Progenitor cell of endocrine pancreas (in vitro differentiated cells): ENCODE measurements around the gene LMAN1L. TPM values are rescaled to one million over a fixed set of nuclear protein-coding genes. Genes with fewer than 3 reads are reported as not detected.

ENCODE experiments used
- DNase-seq: peaks from one replicate; pipeline ENCODE4 v3.0.0; 2021; ENCODE audit warnings: low spot score; ENCODE audit not compliant: unreplicated experiment
- H3K27ac Mint-ChIP-seq: 2 replicates; pipeline ENCODE4 v1.8.0; 2021; ENCODE audit warnings: mild to moderate bottlenecking, moderate library complexity, mixed read lengths
- H3K27me3 Mint-ChIP-seq: 2 replicates; pipeline ENCODE4 v1.8.0; 2021; ENCODE audit warnings: mixed read lengths
- H3K36me3 Mint-ChIP-seq: 2 replicates; pipeline ENCODE4 v1.8.0; 2022; ENCODE audit warnings: mixed read lengths; ENCODE audit not compliant: insufficient read depth
- H3K4me1 Mint-ChIP-seq: 2 replicates; pipeline ENCODE4 v1.8.0; 2021; ENCODE audit warnings: low read depth, mixed read lengths
- H3K4me3 Mint-ChIP-seq: 2 replicates; pipeline ENCODE4 v1.8.0; 2021; ENCODE audit warnings: low read depth, mild to moderate bottlenecking, moderate library complexity, mixed read lengths
- H3K9me3 Mint-ChIP-seq: 2 replicates; pipeline ENCODE4 v1.8.0; 2021; ENCODE audit warnings: low read depth, mixed read lengths
- total RNA-seq: library from RNA; stranded (reverse); gene quantifications from 2 replicates; pipeline ENCODE4 v1.2.1, GENCODE V29; 2021
- TF ChIP-seq, protein P1 (sequence below): fragments of 200-600 bp; sonication (generic); IDR thresholded peaks from one replicate; pipeline ENCODE4 v1.5.0; 2021; ENCODE audit warnings: antibody characterized with exemption, mild to moderate bottlenecking; ENCODE audit not compliant: unreplicated experiment

LMAN1L gene
- total RNA-seq, 1 donor from 2014 or later: not detected

DNA sequence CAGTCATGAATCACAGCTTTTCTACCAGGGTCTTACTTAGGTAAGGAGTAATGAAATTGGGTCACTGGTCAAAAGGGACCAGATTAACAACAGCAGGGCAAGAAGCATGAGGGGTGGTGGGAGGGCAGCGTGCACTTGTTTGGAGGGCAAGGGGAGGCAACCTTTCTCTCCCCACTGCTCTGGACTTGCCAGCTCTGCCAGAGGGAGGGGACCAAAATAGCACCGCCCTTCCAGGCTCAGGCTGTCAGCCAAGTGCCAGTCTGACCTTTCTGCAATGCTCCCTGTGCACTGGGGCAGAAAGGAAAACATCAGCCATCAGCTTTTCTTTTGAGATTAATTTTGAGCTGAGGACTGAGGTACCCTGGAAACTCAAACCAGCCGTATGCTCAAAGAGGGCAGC is 34.8 kb downstream of the LMAN1L start:
- H3K27ac Mint-ChIP-seq: no peak overlapping the region

DNA sequence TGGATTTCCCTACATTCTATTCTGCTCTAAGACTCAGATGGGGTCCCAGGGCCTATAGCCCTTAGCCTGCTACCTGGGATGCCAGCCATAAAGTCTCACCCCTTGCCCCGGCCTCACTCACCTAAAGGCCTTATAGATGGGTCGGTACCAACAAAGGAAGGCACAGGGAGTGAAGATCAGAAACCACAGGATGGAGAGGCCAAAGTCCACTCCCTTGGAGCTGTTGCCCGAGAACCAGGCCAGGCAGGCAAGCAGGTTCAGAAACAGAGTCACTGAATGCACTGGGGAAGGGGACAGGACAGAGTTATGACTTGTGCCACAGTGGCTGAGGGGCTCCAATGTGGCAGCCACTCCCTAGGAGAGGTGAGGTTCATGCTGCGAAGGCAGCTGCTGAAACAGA is 37.8 kb downstream of the LMAN1L start:
- no peak for DNase-seq
- no peaks in the 10 kb centered on the region for H3K4me1 Mint-ChIP-seq
- H3K27me3 Mint-ChIP-seq: no peaks in the 10 kb centered on the region
- H3K9me3 Mint-ChIP-seq: no peaks in the 10 kb centered on the region
- TF ChIP-seq, protein P1, sequence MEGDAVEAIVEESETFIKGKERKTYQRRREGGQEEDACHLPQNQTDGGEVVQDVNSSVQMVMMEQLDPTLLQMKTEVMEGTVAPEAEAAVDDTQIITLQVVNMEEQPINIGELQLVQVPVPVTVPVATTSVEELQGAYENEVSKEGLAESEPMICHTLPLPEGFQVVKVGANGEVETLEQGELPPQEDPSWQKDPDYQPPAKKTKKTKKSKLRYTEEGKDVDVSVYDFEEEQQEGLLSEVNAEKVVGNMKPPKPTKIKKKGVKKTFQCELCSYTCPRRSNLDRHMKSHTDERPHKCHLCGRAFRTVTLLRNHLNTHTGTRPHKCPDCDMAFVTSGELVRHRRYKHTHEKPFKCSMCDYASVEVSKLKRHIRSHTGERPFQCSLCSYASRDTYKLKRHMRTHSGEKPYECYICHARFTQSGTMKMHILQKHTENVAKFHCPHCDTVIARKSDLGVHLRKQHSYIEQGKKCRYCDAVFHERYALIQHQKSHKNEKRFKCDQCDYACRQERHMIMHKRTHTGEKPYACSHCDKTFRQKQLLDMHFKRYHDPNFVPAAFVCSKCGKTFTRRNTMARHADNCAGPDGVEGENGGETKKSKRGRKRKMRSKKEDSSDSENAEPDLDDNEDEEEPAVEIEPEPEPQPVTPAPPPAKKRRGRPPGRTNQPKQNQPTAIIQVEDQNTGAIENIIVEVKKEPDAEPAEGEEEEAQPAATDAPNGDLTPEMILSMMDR: no peak
- no peak overlapping the region for H3K4me3 Mint-ChIP-seq
- no peak overlapping the region for H3K27ac Mint-ChIP-seq
- peaks cover 8% of the 10 kb centered on the region for H3K36me3 Mint-ChIP-seq

More for the DNA sequence above, 34.8 kb downstream of the LMAN1L start:
- Mint-ChIP-seq H3K9me3 (no peaks in the 10 kb centered on the region), H3K36me3 (peaks cover 8% of the 10 kb centered on the region), H3K4me1 (peaks cover 4% of the 10 kb centered on the region), H3K27me3 (no peaks in the 10 kb centered on the region), H3K4me3 (no peak overlapping the region)
- TF ChIP-seq, protein P1: no peak
- no peak for DNase-seq

DNA sequence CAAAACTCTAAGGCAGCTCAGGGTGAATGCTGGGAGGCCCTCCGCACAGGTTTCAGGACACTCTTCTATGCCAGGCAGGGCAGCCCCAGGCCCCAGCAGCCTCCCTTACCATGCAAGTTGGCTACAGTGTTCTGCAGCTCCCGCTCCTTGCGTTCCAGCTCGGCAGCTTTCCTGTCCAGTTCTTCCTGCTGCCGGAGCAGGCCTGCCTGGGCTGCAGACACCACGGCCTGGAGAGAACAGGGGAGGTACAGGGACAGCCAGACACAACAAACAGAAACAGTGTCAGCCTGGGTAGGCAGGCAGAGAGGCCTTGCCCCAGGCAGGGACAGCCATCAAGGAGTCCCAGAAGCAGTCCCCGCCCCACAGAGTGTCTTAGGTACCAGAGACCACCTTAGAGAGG is 39.3 kb downstream of the LMAN1L start:
- H3K27me3 Mint-ChIP-seq: no peaks in the 10 kb centered on the region
- no peak for DNase-seq
- H3K4me3 Mint-ChIP-seq: no peak overlapping the region
- H3K27ac Mint-ChIP-seq: no peak overlapping the region
- H3K9me3 Mint-ChIP-seq: no peaks in the 10 kb centered on the region
- TF ChIP-seq, protein P1: no peak
- no peaks in the 10 kb centered on the region for H3K4me1 Mint-ChIP-seq
- peaks cover 6% of the 10 kb centered on the region for H3K36me3 Mint-ChIP-seq

DNA sequence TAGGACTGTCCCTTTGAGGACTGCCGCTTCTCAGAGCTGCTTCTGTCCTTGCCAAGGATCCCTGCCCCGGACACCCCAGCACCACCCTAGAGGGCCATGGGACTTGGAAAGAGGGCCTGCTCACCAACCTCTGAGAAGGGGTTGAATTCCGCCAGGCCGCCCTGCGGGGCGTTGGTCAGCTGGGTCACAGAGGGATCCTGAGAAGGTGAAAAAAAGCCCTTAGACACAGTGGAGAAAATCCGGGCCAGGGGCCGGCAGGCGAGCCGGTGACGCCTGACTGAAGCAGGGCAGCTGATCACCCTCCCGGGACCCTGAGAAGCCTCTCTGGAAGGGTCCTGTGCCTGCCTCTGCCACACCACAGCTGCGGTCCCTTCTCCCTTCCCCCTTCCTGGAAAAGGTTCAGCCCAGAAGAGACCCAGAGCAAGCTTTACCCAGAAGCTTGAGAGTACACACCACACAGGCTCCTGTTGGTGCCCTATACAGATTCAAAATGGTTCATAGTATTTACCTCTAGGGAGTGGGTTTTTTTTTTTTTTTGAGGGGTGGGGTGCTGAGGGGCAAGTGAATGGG is 41.9 kb downstream of the LMAN1L start:
- no peak overlapping the region for H3K27ac Mint-ChIP-seq
- H3K4me1 Mint-ChIP-seq: no peaks in the 10 kb centered on the region
- TF ChIP-seq, protein P1: no peak
- H3K9me3 Mint-ChIP-seq: no peaks in the 10 kb centered on the region
- H3K27me3 Mint-ChIP-seq: no peaks in the 10 kb centered on the region
- H3K36me3 Mint-ChIP-seq: peaks cover 3% of the 10 kb centered on the region
- DNase-seq: no peak
- no peak overlapping the region for H3K4me3 Mint-ChIP-seq

DNA sequence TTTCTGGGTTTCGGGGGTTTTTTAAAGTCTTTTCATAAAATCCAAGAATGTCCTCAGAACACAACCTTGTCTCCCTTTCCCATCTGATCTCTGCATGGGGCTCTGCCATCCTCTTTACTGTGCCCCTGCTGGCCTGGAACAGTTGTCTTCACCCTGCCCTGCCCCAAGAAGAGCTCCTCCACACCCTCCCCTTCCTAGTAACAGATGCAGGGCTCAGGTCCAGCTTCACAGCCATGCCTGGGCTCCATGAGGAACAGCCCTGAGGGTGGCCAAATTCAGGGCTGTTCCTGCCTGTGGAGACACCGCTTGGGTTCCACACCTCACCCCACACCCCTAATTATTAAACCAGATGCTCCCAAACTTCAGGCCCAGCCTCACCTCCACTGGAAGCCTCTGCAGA is 43.2 kb downstream of the LMAN1L start:
- H3K27me3 Mint-ChIP-seq: no peaks in the 10 kb centered on the region
- H3K36me3 Mint-ChIP-seq: peaks cover 2% of the 10 kb centered on the region
- no peak overlapping the region for H3K4me3 Mint-ChIP-seq
- H3K27ac Mint-ChIP-seq: no peak overlapping the region
- H3K4me1 Mint-ChIP-seq: no peaks in the 10 kb centered on the region
- H3K9me3 Mint-ChIP-seq: no peaks in the 10 kb centered on the region
- TF ChIP-seq, protein P1: no peak
- DNase-seq: no peak
